Effector memory CD8-positive, alpha-beta T cell (primary cell): ENCODE results near the gene WTIP.
"Not testable (repeated sequence)": the region's sequence is repeated elsewhere in the genome, so short reads cannot be mapped to it uniquely, and the experiment has no call there.

Source experiments
- ATAC-seq: fragments of 150-1000 bp; cut with Tn5 transposase; replicated peaks from 2 replicates; pipeline ENCODE4 v1.10.0; 2021; ENCODE audit warnings: mild to moderate bottlenecking, moderate library complexity
- DNase-seq, 3 experiments: peaks; one replicate each; pipeline ENCODE4 v3.0.0; 2021
- H3K27ac Mint-ChIP-seq, 2 donors: one replicate each; pipeline ENCODE4 v1.8.0; 2022; ENCODE audit warnings: mild to moderate bottlenecking in 2 of 2, mixed read lengths in 2 of 2, moderate library complexity in 2 of 2
- H3K27me3 Mint-ChIP-seq, 2 donors: one replicate each; pipeline ENCODE4 v1.8.0; 2022; ENCODE audit warnings: mixed read lengths in 2 of 2
- H3K36me3 Mint-ChIP-seq: one replicate; pipeline ENCODE4 v1.8.0; 2022; ENCODE audit warnings: mild to moderate bottlenecking, moderate library complexity, mixed read lengths; ENCODE audit not compliant: insufficient read depth
- H3K4me1 Mint-ChIP-seq, 2 donors: one replicate each; pipeline ENCODE4 v1.8.0; 2022; ENCODE audit warnings: low read depth in 2 of 2, mixed read lengths in 2 of 2
- H3K4me3 Mint-ChIP-seq, 2 donors: one replicate each; pipeline ENCODE4 v1.8.0; 2022; ENCODE audit warnings: mild to moderate bottlenecking in 2 of 2, mixed read lengths in 2 of 2, moderate library complexity in 2 of 2
- H3K9me3 Mint-ChIP-seq, 2 donors: one replicate each; pipeline ENCODE4 v1.8.0; 2022; ENCODE audit warnings: mixed read lengths in 2 of 2
- total RNA-seq, 9 experiments: gene quantifications; one replicate each; lab custom pipeline; 2026; lab: John Stamatoyannopoulos, UW

Gene WTIP
- total RNA-seq, result 0 to 2.2 (median 0.85) reads per million in 9 experiments

- Mint-ChIP-seq H3K4me3 (peak within 1 kb of the TSS; percentile 75 to 81), H3K27ac (no peak within 1 kb of the TSS), H3K27me3 (peaks cover 27 to 57% of the 10 kb centered on the region in 2 donors), H3K4me1 (peaks cover 0 to 6% of the 10 kb centered on the region in 2 donors), H3K9me3 (no peaks in the 10 kb centered on the region), H3K36me3 (no peaks in the 10 kb centered on the region)
- no peak for ATAC-seq
- no peak for DNase-seq
Observed at GRCh38 chr19:34480971-34481841, at the start of gene WTIP. WTIP (plus strand) TSS chr19:34481758; CDS start chr19:34481975, 217 bp downstream.

- H3K27ac Mint-ChIP-seq, result no peak overlapping the region
- H3K9me3 Mint-ChIP-seq, result no peaks in the 10 kb centered on the region
- H3K27me3 Mint-ChIP-seq, result no peaks in the 10 kb centered on the region
- no peak overlapping the region for H3K4me3 Mint-ChIP-seq
- peaks cover 18 to 26% of the 10 kb centered on the region in 2 donors for H3K4me1 Mint-ChIP-seq
- peaks cover 72% of the 10 kb centered on the region for H3K36me3 Mint-ChIP-seq
- ATAC-seq (no peak), DNase-seq (no peak)
Observed at GRCh38 chr19:34432797-34433196, 48.8 kb upstream of the WTIP start.

- Mint-ChIP-seq H3K36me3 (peaks cover 89% of the 10 kb centered on the region), H3K27ac (no peak overlapping the region), H3K4me1 (peaks cover 2 to 13% of the 10 kb centered on the region in 2 donors), H3K4me3 (no peak overlapping the region), H3K27me3 (no peaks in the 10 kb centered on the region), H3K9me3 (no peaks in the 10 kb centered on the region)
- DNase-seq, result no peak
- ATAC-seq, result no peak
Observed at GRCh38 chr19:34436716-34437115, 44.8 kb upstream of the WTIP start.

GRCh38 chr19:34448191-34448590, 33.4 kb upstream of the WTIP start:
- H3K27ac Mint-ChIP-seq, result peak overlapping the region in 1 of 2 donors; percentile 81
- H3K4me3 Mint-ChIP-seq, result no peak overlapping the region
- H3K27me3 Mint-ChIP-seq, result no peaks in the 10 kb centered on the region
- ATAC-seq, result no peak
- no peak for DNase-seq
- H3K9me3 Mint-ChIP-seq, result no peaks in the 10 kb centered on the region
- H3K36me3 Mint-ChIP-seq, result peaks cover 93% of the 10 kb centered on the region
- H3K4me1 Mint-ChIP-seq, result peaks cover 0 to 4% of the 10 kb centered on the region in 2 donors

- H3K27me3 Mint-ChIP-seq, result no peaks in the 10 kb centered on the region
- no peak overlapping the region for H3K4me3 Mint-ChIP-seq
- peaks cover 0 to 4% of the 10 kb centered on the region in 2 donors for H3K4me1 Mint-ChIP-seq
- no peak for ATAC-seq
- H3K27ac Mint-ChIP-seq, result peak overlapping the region in 1 of 2 donors; percentile 17
- peaks cover 89% of the 10 kb centered on the region for H3K36me3 Mint-ChIP-seq
- no peaks in the 10 kb centered on the region for H3K9me3 Mint-ChIP-seq
- no peak for DNase-seq
Observed at GRCh38 chr19:34452723-34453122, 28.8 kb upstream of the WTIP start.

- Mint-ChIP-seq H3K4me3 (no peak overlapping the region), H3K36me3 (peaks cover 93% of the 10 kb centered on the region), H3K27me3 (no peaks in the 10 kb centered on the region), H3K9me3 (no peaks in the 10 kb centered on the region), H3K4me1 (peaks cover 0 to 2% of the 10 kb centered on the region in 2 donors), H3K27ac (no peak overlapping the region)
- DNase-seq (no peak), ATAC-seq (no peak)
Observed at GRCh38 chr19:34454091-34454490, 27.5 kb upstream of the WTIP start.

GRCh38 chr19:34454685-34455084, 26.9 kb upstream of the WTIP start:
- ATAC-seq (no peak), DNase-seq (no peak)
- H3K9me3 Mint-ChIP-seq, result no peaks in the 10 kb centered on the region
- H3K27ac Mint-ChIP-seq, result peak overlapping the region in 1 of 2 donors; percentile 4
- H3K27me3 Mint-ChIP-seq, result no peaks in the 10 kb centered on the region
- no peak overlapping the region for H3K4me3 Mint-ChIP-seq
- H3K4me1 Mint-ChIP-seq, result peaks cover 0 to 4% of the 10 kb centered on the region in 2 donors
- peaks cover 93% of the 10 kb centered on the region for H3K36me3 Mint-ChIP-seq

GRCh38 chr19:34455783-34456480, 25.6 kb upstream of the WTIP start:
- not testable (repeated sequence) for H3K27me3 Mint-ChIP-seq, H3K4me3 Mint-ChIP-seq, H3K4me1 Mint-ChIP-seq, H3K27ac Mint-ChIP-seq, DNase-seq, ATAC-seq, H3K9me3 Mint-ChIP-seq
- peaks cover 94% of the 10 kb centered on the region for H3K36me3 Mint-ChIP-seq

- Mint-ChIP-seq H3K9me3 (no peaks in the 10 kb centered on the region), H3K27me3 (no peaks in the 10 kb centered on the region), H3K4me3 (no peak overlapping the region), H3K36me3 (peaks cover 95% of the 10 kb centered on the region), H3K4me1 (peaks cover 4 to 12% of the 10 kb centered on the region in 2 donors), H3K27ac (no peak overlapping the region)
- DNase-seq (no peak), ATAC-seq (no peak)
Observed at GRCh38 chr19:34457446-34457845, 24.1 kb upstream of the WTIP start.

- peaks cover 4 to 13% of the 10 kb centered on the region in 2 donors for H3K4me1 Mint-ChIP-seq
- H3K27ac Mint-ChIP-seq, result no peak overlapping the region
- no peaks in the 10 kb centered on the region for H3K27me3 Mint-ChIP-seq
- H3K4me3 Mint-ChIP-seq, result no peak overlapping the region
- no peak for DNase-seq
- H3K9me3 Mint-ChIP-seq, result no peaks in the 10 kb centered on the region
- H3K36me3 Mint-ChIP-seq, result peaks cover 95% of the 10 kb centered on the region
- ATAC-seq, result no peak
Observed at GRCh38 chr19:34458677-34459076, 22.9 kb upstream of the WTIP start.

- no peak overlapping the region for H3K27ac Mint-ChIP-seq
- no peaks in the 10 kb centered on the region for H3K9me3 Mint-ChIP-seq
- H3K4me1 Mint-ChIP-seq, result peaks cover 4 to 13% of the 10 kb centered on the region in 2 donors
- peaks cover 93% of the 10 kb centered on the region for H3K36me3 Mint-ChIP-seq
- no peaks in the 10 kb centered on the region for H3K27me3 Mint-ChIP-seq
- H3K4me3 Mint-ChIP-seq, result no peak overlapping the region
- ATAC-seq (no peak), DNase-seq (no peak)
Observed at GRCh38 chr19:34459614-34460013, 21.9 kb upstream of the WTIP start.

- Mint-ChIP-seq H3K4me1 (peaks cover 4 to 13% of the 10 kb centered on the region in 2 donors), H3K36me3 (peaks cover 96% of the 10 kb centered on the region), H3K4me3 (no peak overlapping the region), H3K9me3 (no peaks in the 10 kb centered on the region), H3K27ac (peak overlapping the region in 1 of 2 donors; percentile 10), H3K27me3 (no peaks in the 10 kb centered on the region)
- ATAC-seq (no peak), DNase-seq (no peak)
Observed at GRCh38 chr19:34461375-34462100, 20.0 kb upstream of the WTIP start.

- H3K4me3 Mint-ChIP-seq, result not testable (repeated sequence)
- H3K36me3 Mint-ChIP-seq, result peaks cover 96% of the 10 kb centered on the region
- H3K4me1 Mint-ChIP-seq, result peaks cover 0 to 13% of the 10 kb centered on the region in 2 donors
Observed at GRCh38 chr19:34464785-34465184, 16.8 kb upstream of the WTIP start.

More at GRCh38 chr19:34464785-34465184, 16.8 kb upstream of the WTIP start:
- not testable (repeated sequence) for H3K27me3 Mint-ChIP-seq, ATAC-seq, DNase-seq, H3K9me3 Mint-ChIP-seq
- H3K27ac Mint-ChIP-seq, result peak overlapping the region in 1 of 2 donors; percentile 65
